Measurements from ENCODE around the gene TBC1D1.

GRCh38 chr4:38099908-38100407 is 209.1 kb downstream of the TBC1D1 start:
- TF ChIP-seq CTCF (IDR thresholded peaks at IDR 0.05; ENCODE audit: poor library complexity, severe bottlenecking) = no peak
- TF ChIP-seq SMC3 (conservative IDR thresholded peaks at IDR 0.05; ENCODE audit: poor library complexity) = no peak

All from neural cell (in vitro differentiated cells).